DMS79 (cell line): ENCODE measurements around the gene SELENOW.
"Not testable (repeated sequence)": the region's sequence is repeated elsewhere in the genome, so short reads cannot be mapped to it uniquely, and the experiment has no call there.

Experiments
- DNase-seq: peaks from one replicate; lab custom pipeline; 2025; lab: John Stamatoyannopoulos, UW

Gene SELENOW

DNA sequence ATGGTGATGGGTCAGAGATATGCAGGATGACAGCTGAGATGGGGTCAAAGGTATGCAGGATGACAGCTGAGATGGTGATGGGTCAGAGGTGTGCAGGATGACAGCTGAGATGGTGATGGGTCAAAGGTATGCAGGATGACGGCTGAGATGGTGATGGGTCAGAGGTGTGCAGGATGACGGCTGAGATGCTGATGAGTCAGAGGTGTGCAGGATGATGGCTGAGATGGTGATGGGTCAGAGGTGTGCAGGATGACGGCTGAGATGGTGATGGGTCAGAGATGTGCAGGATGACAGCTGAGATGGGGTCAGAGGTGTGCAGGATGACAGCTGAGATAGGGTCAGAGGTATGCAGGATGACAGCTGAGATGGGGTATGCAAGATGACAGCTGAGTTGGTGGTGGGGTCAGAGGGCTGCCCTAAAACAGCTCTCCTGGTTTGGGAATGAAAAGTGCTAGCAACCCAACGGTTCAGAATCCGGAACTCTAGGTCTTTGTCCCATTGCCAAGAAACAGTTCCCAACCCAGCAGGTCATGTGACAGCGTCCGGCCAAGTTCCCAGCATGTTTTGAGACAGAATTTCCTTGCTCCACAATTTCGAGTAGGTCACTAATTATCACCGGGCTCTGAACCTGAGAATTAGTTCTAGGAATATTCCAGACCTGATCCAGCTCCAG is 3.2 kb downstream of the SELENOW start:
- no peak for DNase-seq

DNA sequence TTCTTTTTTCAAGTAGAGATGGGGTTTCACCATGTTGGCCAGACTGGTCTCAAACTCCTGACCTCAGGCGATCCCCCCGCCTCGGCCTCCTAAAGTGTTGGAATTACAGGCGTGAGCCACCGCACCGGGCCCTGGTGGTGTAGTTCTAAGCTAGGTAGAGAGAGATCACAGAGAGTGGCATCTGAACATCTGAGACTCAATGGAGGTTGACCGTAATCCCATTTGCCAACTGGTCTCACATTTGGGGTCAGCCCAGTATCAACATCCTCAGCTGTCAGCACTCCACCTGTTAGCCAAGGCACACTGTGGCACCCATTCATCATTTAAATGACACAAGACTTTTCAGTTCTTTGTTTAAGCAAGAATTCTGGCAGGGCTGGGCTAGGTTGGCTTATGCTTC is 8.1 kb downstream of the SELENOW start:
- no peak for DNase-seq

DNA sequence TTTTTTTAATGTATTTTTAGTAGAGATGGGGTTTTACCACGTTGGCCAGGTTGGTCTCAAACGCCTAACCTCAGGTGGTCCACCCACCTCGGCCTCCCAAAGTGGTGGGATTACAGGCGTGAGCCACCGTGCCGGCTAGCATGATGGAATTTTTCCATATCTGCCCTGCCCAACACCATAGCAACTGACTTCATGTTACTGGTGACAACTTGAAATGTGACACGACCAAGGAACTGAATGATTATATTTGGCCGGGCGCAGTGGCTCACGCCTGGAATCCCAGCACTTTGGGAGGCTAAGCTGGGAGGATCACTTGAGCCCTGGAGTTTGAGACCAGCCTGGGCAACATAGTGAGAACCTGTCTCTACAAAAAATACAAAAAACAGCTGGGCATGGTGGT is 8.8 kb downstream of the SELENOW start:
- DNase-seq = not testable (repeated sequence)

DNA sequence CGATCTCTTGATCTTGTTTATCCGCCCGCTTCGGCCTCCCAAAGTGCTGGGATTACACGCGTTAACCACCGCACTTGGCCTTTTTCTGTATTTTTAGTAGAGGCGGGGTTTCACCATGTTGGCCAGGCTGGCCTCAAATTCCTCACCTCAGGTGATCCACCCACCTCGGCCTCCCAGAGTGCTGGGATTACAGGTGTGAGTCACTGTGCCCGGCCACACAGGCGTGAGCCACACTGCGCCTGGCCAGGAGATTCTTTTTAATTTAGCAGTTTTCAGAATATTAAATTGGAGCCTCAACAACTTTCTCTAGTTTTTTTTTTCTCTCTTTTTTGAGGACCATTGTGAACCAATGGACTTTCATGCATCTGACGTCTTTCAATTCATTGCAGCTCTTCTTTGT is 11.3 kb downstream of the SELENOW start:
- DNase-seq = not testable (repeated sequence)

DNA sequence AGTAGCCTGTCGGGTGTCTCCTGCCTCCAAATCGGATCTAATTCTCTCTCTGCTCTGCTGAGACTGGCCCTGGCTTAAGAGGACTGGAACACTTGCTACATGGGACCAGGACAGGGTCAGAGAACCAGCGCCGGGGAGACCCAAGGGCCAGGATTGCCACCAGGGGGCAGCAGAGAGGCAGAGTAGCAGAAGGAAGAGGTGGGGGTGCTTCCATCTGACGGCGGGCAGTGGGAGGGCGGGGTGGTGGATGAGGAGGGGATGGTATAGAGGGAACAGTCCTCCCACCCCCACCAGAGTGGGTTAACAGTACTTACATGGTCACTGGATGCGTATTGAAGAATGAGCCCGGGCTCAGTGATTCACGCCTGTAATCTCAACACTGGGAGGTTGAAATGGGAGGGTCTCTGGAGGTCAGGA is 11.9 kb downstream of the SELENOW start:
- DNase-seq = no peak

DNA sequence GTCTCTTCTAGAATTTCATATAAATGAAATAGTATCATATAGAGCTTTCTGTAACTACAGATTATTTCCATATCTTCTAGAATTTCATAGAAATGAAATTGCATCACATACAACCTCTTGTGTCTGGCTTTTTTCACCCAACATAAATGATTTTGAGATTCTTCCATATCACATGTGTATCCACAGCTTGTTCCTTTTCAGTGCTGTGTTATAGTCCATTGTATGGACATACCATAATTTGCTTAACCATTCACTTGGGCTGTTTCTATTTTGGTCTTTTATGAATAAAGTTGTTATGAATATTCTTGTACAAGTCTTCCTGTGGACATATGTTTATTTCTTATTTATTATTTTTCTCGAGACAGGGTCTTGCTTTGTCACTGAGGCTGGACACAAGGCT is 14.1 kb downstream of the SELENOW start:
- DNase-seq = no peak

DNA sequence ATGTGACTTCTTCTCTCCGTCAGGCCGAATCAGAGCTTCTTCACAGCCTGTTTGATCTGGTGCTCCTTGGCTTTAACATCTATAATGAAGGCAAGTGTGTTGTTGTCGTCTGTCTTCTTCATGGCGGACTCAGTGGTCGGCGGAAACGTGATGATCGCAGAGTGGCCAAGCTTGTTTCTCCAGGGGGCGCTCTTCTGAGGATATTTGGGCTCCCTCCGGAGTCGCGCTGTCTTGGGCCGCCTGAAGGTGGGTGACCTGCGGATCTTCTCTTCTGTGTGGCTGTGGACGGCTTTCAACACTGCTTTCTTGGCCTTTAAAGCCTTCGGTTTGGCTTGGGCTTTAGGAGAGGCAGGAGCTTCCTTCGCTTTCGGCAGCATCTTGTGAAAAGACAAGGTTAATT is 16.0 kb downstream of the SELENOW start:
- no peak for DNase-seq

DNA sequence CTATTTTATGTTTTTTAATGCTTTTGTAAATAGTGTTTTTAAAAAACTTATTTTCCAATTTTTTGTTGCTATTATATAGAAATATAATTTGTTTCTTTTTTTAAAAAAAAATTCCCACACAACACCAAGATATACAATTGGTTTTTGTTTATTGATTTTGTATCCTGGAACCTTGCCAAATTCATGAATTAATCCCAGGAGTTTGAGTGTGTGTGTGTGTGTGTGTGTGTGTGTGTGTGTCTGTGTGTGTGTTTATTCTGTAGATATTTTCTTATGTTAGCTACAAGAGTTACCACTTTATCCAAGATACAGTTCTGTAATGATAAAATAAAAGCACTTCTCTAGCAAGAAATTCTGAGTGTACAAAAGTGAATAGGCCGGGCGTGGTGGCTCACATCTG is 18.3 kb downstream of the SELENOW start:
- DNase-seq = no peak

DNA sequence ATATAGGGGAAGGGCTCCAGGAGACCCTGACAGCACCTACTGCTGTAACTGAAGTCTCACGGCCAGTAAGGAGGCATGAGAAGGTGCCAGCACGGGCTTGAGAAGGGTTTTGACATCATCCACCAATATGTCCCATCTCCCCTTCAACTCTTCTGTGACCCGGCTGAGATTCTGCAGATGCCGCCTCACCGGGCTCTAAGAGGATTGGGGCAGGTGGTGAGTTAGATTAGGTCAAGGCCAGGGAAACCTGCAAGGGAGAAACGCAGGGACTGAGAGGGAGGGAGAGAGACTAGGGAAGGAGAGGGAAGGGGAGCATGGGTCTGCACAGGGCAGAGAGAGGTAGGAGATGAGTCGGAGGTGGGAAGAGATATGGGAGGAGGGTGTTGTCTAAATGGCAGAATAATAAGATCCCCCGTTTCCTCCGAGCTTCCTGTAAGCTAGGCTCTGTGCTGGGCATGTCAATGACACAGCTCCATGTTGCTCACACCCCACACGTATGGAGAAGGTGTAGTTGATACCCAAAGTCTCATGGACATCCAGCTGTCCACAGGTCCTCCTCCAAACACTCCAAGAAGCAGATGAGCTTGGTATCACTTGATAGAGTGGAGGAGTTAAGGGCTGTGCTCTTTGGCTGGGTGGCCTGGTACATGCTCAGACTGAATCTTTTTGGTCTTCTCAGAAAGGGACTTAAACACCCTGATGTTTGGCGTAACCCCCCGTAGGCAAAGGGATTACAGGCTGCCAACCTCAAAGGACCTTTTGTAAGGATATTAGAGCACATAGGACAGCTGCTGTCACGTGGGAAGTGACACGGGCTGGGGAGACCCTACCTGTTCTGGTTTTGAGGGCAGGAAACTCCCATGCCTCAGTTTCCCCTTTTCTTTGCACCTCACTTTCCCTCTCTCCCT is 19.7 kb downstream of the SELENOW start:
- no peak for DNase-seq

DNA sequence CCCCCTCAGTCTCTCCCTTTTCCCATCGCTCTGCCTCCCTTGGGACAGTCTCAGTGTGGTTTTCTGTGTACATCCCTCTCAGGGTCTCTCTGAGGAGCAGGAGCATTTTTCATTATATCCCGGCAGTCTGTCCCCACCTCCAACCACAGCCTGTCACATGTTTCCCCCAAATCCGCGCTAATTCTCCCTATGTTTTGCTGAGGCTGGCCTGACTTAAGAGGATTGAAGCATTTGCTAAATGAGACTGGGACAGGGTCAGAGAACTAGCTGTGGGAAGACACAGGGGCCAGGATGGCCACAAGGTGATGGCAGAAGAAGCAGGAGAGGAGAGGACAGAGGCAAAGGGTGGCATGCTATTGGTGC is 20.4 kb downstream of the SELENOW start:
- no peak for DNase-seq

DNA sequence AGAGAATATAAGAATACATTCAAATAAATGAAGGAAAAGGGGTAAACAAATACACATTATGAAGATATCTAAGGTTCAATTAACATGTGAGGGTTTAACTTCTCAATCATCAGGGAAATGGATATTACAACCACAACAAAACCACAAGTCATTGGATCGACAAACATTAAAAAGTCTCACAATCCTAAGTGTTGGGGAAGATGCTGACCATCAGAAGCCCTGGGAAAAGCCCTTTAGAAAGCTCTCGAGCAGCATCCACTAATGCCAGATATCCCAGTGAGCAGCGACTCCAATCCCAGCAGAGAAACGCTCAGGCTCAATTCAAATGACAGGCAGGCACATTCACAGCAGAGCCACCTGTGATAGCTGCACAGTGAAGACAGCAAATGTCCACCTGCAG is 22.8 kb downstream of the SELENOW start:
- no peak for DNase-seq

DNA sequence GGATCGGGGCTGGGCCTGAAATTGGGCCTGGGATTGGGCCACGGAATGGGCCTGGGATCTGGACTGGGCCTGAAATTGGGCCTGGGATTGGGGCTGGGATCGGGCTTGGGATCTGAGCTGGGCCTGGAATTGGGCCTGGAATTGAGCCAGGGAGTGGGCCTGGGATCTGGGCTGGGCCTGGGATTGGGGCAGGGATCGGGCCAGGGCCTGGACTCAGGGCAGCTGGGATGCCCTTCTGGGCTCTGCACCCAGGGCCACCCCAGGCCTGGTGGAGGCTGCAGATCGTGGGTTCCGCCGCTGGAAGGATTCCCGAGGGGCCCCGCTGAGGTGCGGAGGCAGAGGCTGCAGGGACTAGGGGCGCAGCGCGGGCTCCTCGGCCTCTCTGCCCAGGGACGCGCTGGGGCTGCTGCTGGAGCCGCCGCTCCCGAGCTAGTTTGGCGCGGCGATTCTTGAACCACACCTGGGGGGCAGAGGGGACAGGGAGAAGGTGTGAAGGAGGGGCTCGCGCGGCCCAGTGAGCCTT is 24.1 kb downstream of the SELENOW start:
- no peak for DNase-seq

DNA sequence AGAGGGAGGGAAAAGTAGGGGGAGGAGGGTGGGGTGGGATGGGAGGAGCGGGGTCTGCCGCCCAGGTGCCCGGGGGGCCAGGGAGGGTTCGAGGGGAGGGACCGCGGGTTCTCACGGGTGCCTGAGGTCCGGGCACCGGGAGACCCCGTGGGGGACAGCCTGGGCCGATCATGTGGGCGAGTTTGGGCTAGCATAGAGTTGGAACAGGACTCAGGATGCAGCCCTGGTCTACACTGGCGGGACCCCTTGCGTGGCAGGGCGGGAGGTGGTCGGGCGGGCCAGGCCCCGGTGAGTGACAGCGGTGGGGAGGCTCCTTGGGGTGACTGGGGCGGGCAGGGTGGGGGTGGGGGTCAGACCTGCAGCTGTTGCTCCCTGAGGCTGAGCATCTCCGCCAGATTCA is 24.6 kb downstream of the SELENOW start:
- DNase-seq = not testable (repeated sequence)

DNA sequence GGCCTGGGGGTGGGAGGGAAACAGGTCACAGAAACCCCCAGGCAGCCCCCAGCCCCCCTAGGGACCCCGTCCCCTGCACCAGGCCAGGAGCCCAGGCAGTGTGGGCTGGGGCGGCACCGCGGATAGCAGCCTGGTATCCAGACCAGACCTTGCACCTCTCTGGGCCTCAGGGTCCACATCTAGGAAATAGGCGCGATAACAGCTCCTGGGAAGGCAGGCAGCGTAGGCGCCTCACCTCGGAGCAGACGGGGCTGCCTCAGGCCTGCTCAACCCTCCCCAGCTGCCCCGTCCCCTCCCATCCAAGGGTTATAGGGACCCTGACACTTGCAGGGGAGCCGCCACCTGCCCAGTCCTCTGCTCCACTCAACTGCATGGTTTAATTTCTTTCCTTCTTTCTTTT is 25.2 kb downstream of the SELENOW start:
- DNase-seq = not testable (repeated sequence)

DNA sequence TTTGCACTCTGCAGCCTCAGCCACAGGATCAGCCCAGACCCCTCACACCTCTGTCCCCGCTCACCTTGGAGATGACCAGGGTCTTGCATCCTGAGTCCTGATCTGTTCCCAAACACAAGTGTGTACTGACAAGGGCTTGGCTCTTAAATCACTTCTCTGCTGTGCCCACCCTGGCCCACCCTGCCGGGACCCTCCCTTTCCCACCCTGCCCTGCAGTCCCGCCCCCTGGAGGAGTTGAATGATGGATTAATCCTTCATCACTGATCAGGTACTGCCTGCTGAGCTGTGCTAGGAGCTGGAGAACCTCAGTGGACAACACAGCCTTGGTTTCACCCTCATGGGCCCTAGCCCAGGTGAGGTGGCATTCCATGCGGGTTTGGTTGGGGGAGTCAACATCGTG is 25.9 kb downstream of the SELENOW start, which contains the start of gene TPRX1:
Gene TPRX1, minus strand, starts transcription at position 101 of the 400 bp plus-strand sequence. Its CDS starts 12 bp downstream, at position 89.
- not testable (repeated sequence) for DNase-seq

DNA sequence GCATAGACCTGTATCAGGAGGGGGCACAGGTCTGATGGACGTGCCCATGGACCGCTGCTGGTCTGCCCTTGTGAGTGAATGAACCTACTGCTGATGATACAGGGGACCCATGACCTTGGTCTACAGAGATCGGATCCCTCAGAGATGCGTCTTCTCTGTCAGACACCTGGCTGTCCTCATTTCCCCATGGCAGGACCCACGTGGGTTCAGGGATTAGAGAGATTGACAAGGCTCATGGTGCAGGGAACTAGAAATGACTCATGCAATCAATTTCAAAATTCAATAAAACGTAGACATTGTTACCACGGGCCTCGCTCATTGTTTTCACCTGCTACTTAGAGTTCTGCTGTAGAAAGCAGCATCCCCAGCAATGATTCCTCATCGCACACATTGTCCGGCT is 26.8 kb downstream of the SELENOW start:
- DNase-seq = no peak

DNA sequence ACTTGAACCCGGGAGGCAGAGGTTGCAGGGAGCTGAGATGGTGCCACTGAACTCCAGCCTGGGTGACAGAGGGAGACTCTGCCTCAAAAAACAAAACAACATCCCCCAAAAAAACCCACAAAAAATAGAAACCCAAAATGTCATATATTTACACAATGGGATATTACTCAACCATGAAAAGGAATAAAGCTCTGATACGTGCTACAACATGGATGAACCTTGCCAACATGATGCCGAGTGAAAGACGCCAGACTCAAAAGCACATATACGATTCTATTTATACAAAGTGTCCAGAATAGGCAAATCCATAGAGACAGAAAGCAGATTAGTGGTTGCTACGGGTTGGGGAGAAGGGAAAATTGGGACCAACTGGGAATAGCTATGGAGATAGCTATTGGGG is 27.9 kb downstream of the SELENOW start:
- DNase-seq = no peak

DNA sequence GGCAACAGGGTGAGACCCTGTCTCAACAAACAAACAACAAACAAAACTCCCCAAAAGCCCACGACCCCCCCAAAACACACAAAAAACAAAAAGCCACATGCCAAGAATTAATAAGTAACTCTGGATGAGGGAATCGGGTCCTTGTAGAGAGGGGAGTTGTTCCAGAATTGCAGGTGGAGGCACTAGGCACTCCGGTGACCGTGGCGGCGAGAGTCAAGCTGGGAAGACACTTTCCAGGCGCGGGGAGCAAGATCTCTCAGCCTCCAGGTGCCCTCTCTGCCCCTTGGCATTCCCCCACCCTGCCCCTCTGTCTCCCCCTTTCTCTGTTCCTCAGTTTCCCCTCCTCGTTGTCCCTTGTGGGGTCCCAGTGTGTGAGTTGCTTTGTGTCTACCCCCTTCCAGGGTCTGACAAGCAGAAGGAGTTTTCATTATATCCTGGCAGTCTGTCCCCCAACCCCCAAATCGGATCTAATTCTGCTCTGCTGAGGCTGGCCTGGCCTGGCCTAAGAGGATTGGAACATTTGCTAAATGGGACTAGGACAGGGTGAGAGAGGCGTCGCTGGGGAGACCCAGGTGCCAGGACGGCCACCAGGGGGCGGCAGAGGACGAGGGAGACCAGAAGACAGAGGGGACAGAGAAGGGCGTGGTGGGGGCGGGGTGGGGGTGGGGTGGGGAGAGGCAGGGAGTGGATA is 34.9 kb downstream of the SELENOW start:
- no peak for DNase-seq

DNA sequence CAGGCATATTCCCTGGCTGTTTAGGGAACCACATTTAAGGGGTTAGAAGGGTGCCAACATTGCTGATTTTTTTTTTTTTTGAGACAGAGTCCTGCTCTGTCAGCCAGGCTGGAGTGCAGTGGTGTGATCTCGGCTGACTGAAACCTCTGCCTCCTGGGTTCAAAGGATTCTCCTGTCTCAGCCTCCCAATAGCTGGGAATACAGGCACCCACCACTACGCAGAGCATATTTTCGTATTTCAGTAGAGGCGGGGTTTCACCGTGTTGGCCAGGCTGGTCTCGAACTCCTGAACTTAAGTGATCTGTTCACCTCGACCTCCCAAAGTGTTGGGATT is 35.5 kb downstream of the SELENOW start:
- no peak for DNase-seq

DNA sequence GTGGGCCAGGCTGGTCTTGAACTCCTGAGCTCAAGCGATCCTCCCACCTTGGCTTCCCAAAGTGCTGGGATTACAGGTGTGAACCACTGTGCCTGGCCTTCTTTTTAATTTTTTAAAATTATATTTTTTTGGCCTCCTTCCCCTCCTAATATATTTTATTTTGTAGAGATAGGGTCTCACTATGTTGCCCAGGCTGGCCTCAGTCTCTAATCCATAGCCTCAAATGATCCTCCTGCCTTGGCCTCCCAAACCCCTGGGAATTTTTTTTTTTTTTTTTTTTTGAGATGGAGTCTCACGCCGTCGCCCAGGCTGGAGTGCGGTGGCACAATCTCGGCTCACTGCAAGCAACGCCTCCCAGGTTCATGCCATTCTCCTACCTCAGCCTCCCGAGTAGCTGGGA is 37.8 kb downstream of the SELENOW start:
- not testable (repeated sequence) for DNase-seq

DNA sequence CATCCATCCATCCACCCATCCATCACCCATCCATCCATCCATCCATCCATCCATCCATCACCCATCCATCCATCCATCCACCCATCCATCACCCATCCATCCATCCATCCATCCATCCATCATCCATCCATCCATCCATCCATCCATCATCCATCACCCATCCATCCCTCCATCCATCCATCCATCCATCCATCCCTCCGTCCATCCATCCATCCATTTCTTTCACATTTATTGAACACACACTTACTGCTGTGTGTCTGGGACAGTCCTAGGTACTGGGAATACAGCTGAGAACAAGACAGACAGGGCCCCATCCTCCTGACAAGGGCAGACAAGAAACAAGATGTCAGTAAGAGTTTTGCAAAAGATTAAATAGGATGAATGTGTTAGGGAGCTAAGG is 39.7 kb downstream of the SELENOW start:
- not testable (repeated sequence) for DNase-seq

DNA sequence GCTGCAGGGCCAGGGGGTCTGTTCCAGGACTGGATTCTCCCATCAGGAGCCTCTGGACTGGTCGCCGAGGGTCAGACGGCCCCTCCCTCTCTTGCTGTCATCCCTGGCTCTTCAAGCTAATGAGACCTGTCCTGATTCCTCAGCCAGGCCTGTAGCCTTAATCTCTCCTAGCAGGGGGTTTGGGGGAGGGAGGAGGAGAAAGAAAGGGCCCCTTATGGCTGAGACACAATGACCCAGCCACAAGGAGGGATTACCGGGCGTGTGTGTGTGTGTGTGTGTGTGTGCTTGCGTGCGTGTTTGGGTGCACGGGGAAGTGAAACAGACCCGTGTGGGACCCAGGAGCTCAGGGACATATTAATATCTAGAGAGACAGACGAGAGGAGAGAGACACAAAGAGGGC is 41.4 kb downstream of the SELENOW start:
- no peak for DNase-seq

DNA sequence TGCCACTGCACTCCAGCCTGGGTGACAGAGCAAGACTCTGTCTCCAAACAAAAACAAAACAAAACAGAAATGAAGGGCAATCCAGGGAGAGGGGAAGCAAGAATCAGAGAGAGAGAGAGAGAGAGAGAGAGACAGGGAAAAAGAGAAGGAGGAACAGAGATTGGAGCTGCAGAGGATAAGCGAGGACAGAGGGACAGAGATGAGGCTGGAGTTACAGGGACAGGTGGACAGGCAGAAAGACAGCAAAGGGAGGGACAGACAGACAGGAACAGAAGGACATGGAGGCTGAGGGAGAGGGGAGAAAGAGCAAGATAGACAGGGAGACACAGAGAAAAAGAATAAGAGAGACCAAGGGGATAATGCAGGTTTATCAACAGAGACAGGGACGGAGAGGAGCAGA is 41.9 kb downstream of the SELENOW start:
- no peak for DNase-seq
